Measurements from ENCODE around the gene FBXL3.
A peak's percentile ranks its signal among the peaks of the same experiment; 100 is the strongest.

Gene FBXL3

DNA sequence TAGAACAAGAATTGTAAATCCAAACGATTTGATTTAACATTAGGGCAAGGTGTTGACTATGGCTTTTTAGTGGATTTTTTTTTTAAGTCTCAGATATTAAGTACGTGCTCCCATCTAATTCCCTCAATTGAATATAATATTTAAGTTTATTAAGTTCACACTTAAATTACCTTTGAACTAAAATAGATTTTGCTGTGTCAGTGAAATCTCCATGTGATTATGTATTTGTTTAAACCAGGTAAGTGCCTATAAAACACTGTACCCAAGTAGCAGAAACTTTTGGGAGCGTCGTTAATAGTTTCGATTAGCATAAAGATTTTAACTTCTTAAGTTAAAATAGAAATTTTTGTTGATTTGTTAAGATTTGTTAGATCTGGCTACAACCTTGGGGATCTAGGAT is 33.5 kb downstream of the FBXL3 start:
- Histone ChIP-seq H3K18ac (ENCODE audit: low read length) (no peak overlapping the region), H3K14ac (ENCODE audit: low read length) (no peak overlapping the region), H2BK12ac (ENCODE audit: low read length) (no peak overlapping the region), H3K4me1 (ENCODE audit: control insufficient read depth in 1 of 2, insufficient read depth in 2 of 2, low read length in 2 of 2) (peaks cover 6% of the 10 kb centered on the region in 2 experiments), H3K27me3 (ENCODE audit: insufficient read depth, low read length) (no peaks in the 10 kb centered on the region), H4K8ac (ENCODE audit: low read depth, low read length) (no peak overlapping the region), H4K91ac (ENCODE audit: low read depth, low read length) (no peak overlapping the region), H2AK5ac (ENCODE audit: low read length) (no peak overlapping the region), H3K23ac (ENCODE audit: low read length) (no peak overlapping the region), H2AFZ (ENCODE audit: insufficient read depth, low read length, poor library complexity) (no peak overlapping the region), H3K4me2 (ENCODE audit: low read length) (no peak overlapping the region), H3K9me3 (ENCODE audit: insufficient read depth, low read depth, low read length) (no peaks in the 10 kb centered on the region), H3K4me3 (ENCODE audit: low read depth, low read length) (no peak overlapping the region), H3K79me2 (ENCODE audit: control insufficient read depth, insufficient read depth, low read length, poor library complexity) (peaks cover 5% of the 10 kb centered on the region), H3K27ac (ENCODE audit: low read depth, low read length) (no peak overlapping the region), H2BK120ac (ENCODE audit: insufficient read depth, low read length, poor library complexity) (no peak overlapping the region), H3K4ac (ENCODE audit: low read depth, low read length) (no peak overlapping the region), H3K36me3 (ENCODE audit: control insufficient read depth in 1 of 2, insufficient read depth in 2 of 2, low read length in 2 of 2) (peaks cover 0 to 7% of the 10 kb centered on the region in 2 experiments), H3K9ac (ENCODE audit: low read length) (no peak overlapping the region), H3K79me1 (ENCODE audit: low read length) (peaks cover 8% of the 10 kb centered on the region), H4K12ac (ENCODE audit: low read depth, low read length) (no peak overlapping the region), H2BK5ac (ENCODE audit: low read depth, low read length, poor library complexity) (no peak overlapping the region)
- DNase-seq, result no peak
- WGBS (ENCODE audit: extremely low coverage, insufficient coverage, insufficient read length), result 100% methylated on average over 1 of the region's 5 CpGs

DNA sequence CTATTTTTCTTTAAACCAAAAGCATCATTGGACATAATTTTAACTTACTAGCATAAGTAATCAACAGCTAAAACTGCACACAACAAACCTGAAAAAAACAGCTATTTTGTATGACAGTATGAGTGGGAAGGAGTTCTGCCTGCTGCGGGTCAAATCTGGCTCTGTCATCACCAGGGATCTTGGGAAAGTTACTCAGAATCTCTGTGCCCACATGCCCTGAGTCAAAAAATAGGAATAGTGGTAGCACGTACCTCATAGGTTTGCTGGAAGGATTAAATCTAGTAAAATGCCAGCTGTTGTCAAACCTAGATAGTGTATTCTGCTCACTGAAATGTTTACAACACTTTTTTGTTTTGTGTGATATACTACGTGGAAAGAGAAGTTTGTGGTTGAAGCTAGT is 33.9 kb downstream of the FBXL3 start:
- Histone ChIP-seq H2AFZ (ENCODE audit: insufficient read depth, low read length, poor library complexity) (no peak overlapping the region), H2BK120ac (ENCODE audit: insufficient read depth, low read length, poor library complexity) (no peak overlapping the region), H3K18ac (ENCODE audit: low read length) (no peak overlapping the region), H3K23ac (ENCODE audit: low read length) (no peak overlapping the region), H3K4me1 (ENCODE audit: control insufficient read depth in 1 of 2, insufficient read depth in 2 of 2, low read length in 2 of 2) (peaks cover 6% of the 10 kb centered on the region in 2 experiments), H3K4me3 (ENCODE audit: low read depth, low read length) (no peak overlapping the region), H3K9ac (ENCODE audit: low read length) (no peak overlapping the region), H2BK12ac (ENCODE audit: low read length) (no peak overlapping the region), H2AK5ac (ENCODE audit: low read length) (no peak overlapping the region), H3K4me2 (ENCODE audit: low read length) (peak overlapping the region; percentile 83), H3K14ac (ENCODE audit: low read length) (no peak overlapping the region), H3K36me3 (ENCODE audit: control insufficient read depth in 1 of 2, insufficient read depth in 2 of 2, low read length in 2 of 2) (peaks cover 0 to 7% of the 10 kb centered on the region in 2 experiments), H4K8ac (ENCODE audit: low read depth, low read length) (no peak overlapping the region), H2BK5ac (ENCODE audit: low read depth, low read length, poor library complexity) (no peak overlapping the region), H3K27me3 (ENCODE audit: insufficient read depth, low read length) (no peaks in the 10 kb centered on the region), H3K9me3 (ENCODE audit: insufficient read depth, low read depth, low read length) (no peaks in the 10 kb centered on the region), H3K79me1 (ENCODE audit: low read length) (peaks cover 8% of the 10 kb centered on the region), H4K12ac (ENCODE audit: low read depth, low read length) (no peak overlapping the region), H3K4ac (ENCODE audit: low read depth, low read length) (no peak overlapping the region), H3K27ac (ENCODE audit: low read depth, low read length) (no peak overlapping the region), H4K91ac (ENCODE audit: low read depth, low read length) (no peak overlapping the region), H3K79me2 (ENCODE audit: control insufficient read depth, insufficient read depth, low read length, poor library complexity) (peaks cover 5% of the 10 kb centered on the region)
- no CpG with 5 or more reads among the region's 3 CpGs for WGBS (ENCODE audit: extremely low coverage, insufficient coverage, insufficient read length)
- peak; percentile 83 to 89 for DNase-seq

DNA sequence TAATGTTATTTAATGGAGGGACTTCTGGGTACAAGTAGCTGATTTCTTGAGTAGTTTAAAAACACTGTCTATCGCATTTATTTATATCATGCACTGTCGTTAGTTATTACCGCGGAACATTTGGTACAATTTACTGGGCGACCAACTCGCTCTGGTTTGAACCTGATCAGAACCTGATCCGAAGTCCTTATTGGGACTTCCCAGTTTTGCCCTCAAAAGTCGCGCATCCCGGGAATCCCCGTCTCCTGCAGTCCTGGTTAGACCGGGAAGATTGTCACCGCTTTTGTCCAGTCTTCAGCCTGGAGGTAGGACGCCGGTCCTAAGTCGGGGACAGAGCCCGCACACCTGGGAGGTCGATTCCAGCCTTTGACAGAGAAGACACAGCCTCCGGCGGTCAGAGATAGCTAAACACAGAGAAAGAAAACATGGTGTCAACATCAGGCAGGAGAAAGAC is 34.4 kb downstream of the FBXL3 start:
- Histone ChIP-seq H3K4ac (ENCODE audit: low read depth, low read length) (no peak overlapping the region), H3K23ac (ENCODE audit: low read length) (no peak overlapping the region), H3K27ac (ENCODE audit: low read depth, low read length) (peak overlapping the region; percentile 40), H3K4me3 (ENCODE audit: low read depth, low read length) (peak overlapping the region; percentile 87), H2BK120ac (ENCODE audit: insufficient read depth, low read length, poor library complexity) (no peak overlapping the region), H4K12ac (ENCODE audit: low read depth, low read length) (no peak overlapping the region), H3K4me1 (ENCODE audit: control insufficient read depth in 1 of 2, insufficient read depth in 2 of 2, low read length in 2 of 2) (peaks cover 6% of the 10 kb centered on the region in 2 experiments), H3K27me3 (ENCODE audit: insufficient read depth, low read length) (no peaks in the 10 kb centered on the region), H2AFZ (ENCODE audit: insufficient read depth, low read length, poor library complexity) (peak overlapping the region; percentile 82), H3K79me1 (ENCODE audit: low read length) (peaks cover 8% of the 10 kb centered on the region), H3K4me2 (ENCODE audit: low read length) (peak overlapping the region; percentile 83), H2BK5ac (ENCODE audit: low read depth, low read length, poor library complexity) (no peak overlapping the region), H4K91ac (ENCODE audit: low read depth, low read length) (peak overlapping the region; percentile 71), H3K79me2 (ENCODE audit: control insufficient read depth, insufficient read depth, low read length, poor library complexity) (peaks cover 5% of the 10 kb centered on the region), H4K8ac (ENCODE audit: low read depth, low read length) (peak overlapping the region; percentile 95), H3K14ac (ENCODE audit: low read length) (no peak overlapping the region), H3K9me3 (ENCODE audit: insufficient read depth, low read depth, low read length) (no peaks in the 10 kb centered on the region), H3K18ac (ENCODE audit: low read length) (no peak overlapping the region), H2AK5ac (ENCODE audit: low read length) (no peak overlapping the region), H2BK12ac (ENCODE audit: low read length) (no peak overlapping the region), H3K9ac (ENCODE audit: low read length) (peak overlapping the region; percentile 88), H3K36me3 (ENCODE audit: control insufficient read depth in 1 of 2, insufficient read depth in 2 of 2, low read length in 2 of 2) (peaks cover 0 to 7% of the 10 kb centered on the region in 2 experiments)
- no CpG with 5 or more reads among the region's 20 CpGs for WGBS (ENCODE audit: extremely low coverage, insufficient coverage, insufficient read length)
- peak; percentile 83 to 88 for DNase-seq

DNA sequence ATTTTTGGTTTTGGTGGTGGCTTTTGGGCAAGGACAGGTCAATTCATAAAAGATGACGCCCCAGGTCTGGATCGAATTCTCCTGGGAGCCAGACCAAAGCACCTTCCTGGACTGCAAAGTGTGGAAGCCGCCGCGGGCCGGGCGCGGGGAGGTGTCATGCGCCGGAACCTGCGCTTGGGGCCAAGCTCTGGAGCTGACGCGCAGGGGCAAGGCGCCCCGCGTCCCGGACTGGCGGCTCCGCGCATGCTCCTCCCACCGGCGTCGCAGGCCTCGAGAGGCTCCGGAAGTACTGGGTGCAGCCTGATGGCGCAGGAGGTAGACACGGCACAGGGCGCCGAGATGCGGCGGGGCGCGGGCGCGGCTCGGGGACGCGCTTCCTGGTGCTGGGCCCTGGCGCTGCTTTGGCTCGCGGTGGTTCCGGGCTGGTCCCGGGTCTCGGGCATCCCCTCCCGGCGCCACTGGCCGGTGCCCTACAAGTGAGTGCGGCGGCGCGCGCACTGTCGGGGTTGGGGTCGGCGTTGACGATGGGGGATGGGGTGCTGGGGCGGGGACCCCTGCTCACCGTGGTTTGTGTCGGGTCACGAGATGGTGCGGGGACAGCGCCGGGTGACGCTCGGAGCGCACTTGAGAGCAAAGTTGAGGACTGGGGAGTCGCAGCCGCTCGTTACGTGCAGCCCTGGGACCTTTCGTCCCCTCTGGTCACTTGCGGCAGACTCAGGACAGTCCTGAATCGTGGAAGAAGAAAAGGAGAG is 35.0 kb downstream of the FBXL3 start, which contains the start of gene CLN5:
TSS of gene CLN5 (plus strand) at position 286 of the 752 bp plus-strand sequence. CDS start at position 304, 18 bp downstream.
- Histone ChIP-seq H2BK120ac (ENCODE audit: insufficient read depth, low read length, poor library complexity) (peak within 1 kb of the TSS; percentile 32), H3K4me2 (ENCODE audit: low read length) (peak within 1 kb of the TSS; percentile 83), H3K4ac (ENCODE audit: low read depth, low read length) (peak within 1 kb of the TSS; percentile 37), H3K79me2 (ENCODE audit: control insufficient read depth, insufficient read depth, low read length, poor library complexity) (peaks cover 5% of the 10 kb centered on the region), H3K14ac (ENCODE audit: low read length) (peak within 1 kb of the TSS; percentile 82), H3K9me3 (ENCODE audit: insufficient read depth, low read depth, low read length) (no peaks in the 10 kb centered on the region), H3K4me1 (ENCODE audit: control insufficient read depth in 1 of 2, insufficient read depth in 2 of 2, low read length in 2 of 2) (peaks cover 6% of the 10 kb centered on the region in 2 experiments), H2AK5ac (ENCODE audit: low read length) (peak within 1 kb of the TSS; percentile 74), H3K79me1 (ENCODE audit: low read length) (peaks cover 8% of the 10 kb centered on the region), H2BK12ac (ENCODE audit: low read length) (peak within 1 kb of the TSS; percentile 11), H4K91ac (ENCODE audit: low read depth, low read length) (peak within 1 kb of the TSS; percentile 71), H2BK5ac (ENCODE audit: low read depth, low read length, poor library complexity) (peak within 1 kb of the TSS; percentile 38), H3K9ac (ENCODE audit: low read length) (peak within 1 kb of the TSS; percentile 88), H3K18ac (ENCODE audit: low read length) (peak within 1 kb of the TSS; percentile 94), H3K23ac (ENCODE audit: low read length) (no peak within 1 kb of the TSS), H2AFZ (ENCODE audit: insufficient read depth, low read length, poor library complexity) (peak within 1 kb of the TSS; percentile 89), H4K8ac (ENCODE audit: low read depth, low read length) (peak within 1 kb of the TSS; percentile 95), H4K12ac (ENCODE audit: low read depth, low read length) (peak within 1 kb of the TSS; percentile 82), H3K36me3 (ENCODE audit: control insufficient read depth in 1 of 2, insufficient read depth in 2 of 2, low read length in 2 of 2) (peaks cover 0 to 7% of the 10 kb centered on the region in 2 experiments), H3K4me3 (ENCODE audit: low read depth, low read length) (peak within 1 kb of the TSS; percentile 87), H3K27me3 (ENCODE audit: insufficient read depth, low read length) (no peaks in the 10 kb centered on the region), H3K27ac (ENCODE audit: low read depth, low read length) (peak within 1 kb of the TSS; percentile 40)
- WGBS (ENCODE audit: extremely low coverage, insufficient coverage, insufficient read length), result no CpG with 5 or more reads among the region's 73 CpGs
- peak; percentile 93 to 95 for DNase-seq
